MM.1S (cell line): ENCODE measurements around the gene HM13.

Source experiments
- DNase-seq: peaks from one replicate; pipeline ENCODE4 v3.0.0-alpha.2; 2015
- H2AFZ ChIP-seq: fragments of 300-600 bp; sonication (generic); 2 replicates; pipeline ENCODE4 v1.6.0; 2016; ENCODE audit warnings: antibody characterized with exemption, low read length
- H3F3A ChIP-seq: fragments of 300-600 bp; sonication (generic); 2 replicates; pipeline ENCODE4 v1.6.1; 2016; ENCODE audit warnings: mild to moderate bottlenecking, antibody characterized with exemption, low read length, moderate library complexity, mixed read lengths; ENCODE audit not compliant: insufficient read depth
- H3K27ac ChIP-seq: fragments of 300-600 bp; sonication (generic); 2 replicates; pipeline ENCODE4 v1.5.1; 2016; ENCODE audit warnings: mild to moderate bottlenecking, low read length
- H3K27me3 ChIP-seq: fragments of 300-600 bp; sonication (generic); replicated peaks from 2 replicates; pipeline ENCODE4 v1.6.0; 2016; ENCODE audit warnings: low read length; ENCODE audit not compliant: insufficient read depth
- H3K36me3 ChIP-seq: fragments of 300-600 bp; sonication (generic); replicated peaks from 2 replicates; pipeline ENCODE4 v1.6.1; 2016; ENCODE audit warnings: mild to moderate bottlenecking, low read length, mixed read lengths; ENCODE audit not compliant: insufficient read depth
- H3K4me1 ChIP-seq: fragments of 300-600 bp; sonication (generic); 2 replicates; pipeline ENCODE4 v1.6.1; 2016; ENCODE audit warnings: low read length, mixed read lengths
- H3K4me2 ChIP-seq: fragments of 300-600 bp; sonication (generic); 2 replicates; pipeline ENCODE4 v1.6.0; 2016; ENCODE audit warnings: low read depth, low read length
- H3K4me3 ChIP-seq: fragments of 300-600 bp; sonication (generic); 2 replicates; pipeline ENCODE4 v1.5.1; 2016; ENCODE audit warnings: low read length, mixed read lengths
- H3K79me2 ChIP-seq: fragments of 300-600 bp; sonication (generic); 2 replicates; pipeline ENCODE4 v1.6.1; 2016; ENCODE audit warnings: mixed run types, low read length, mixed read lengths
- H3K9ac ChIP-seq: fragments of 300-600 bp; sonication (generic); 2 replicates; pipeline ENCODE4 v1.6.1; 2016; ENCODE audit warnings: low read length, mixed read lengths
- H3K9me2 ChIP-seq: fragments of 300-600 bp; sonication (generic); replicated peaks from 2 replicates; pipeline ENCODE4 v1.6.1; 2016; ENCODE audit warnings: mild to moderate bottlenecking, low read length, mixed read lengths; ENCODE audit not compliant: insufficient read depth
- H3K9me3 ChIP-seq: fragments of 300-600 bp; sonication (generic); replicated peaks from 2 replicates; pipeline ENCODE4 v1.6.1; 2016; ENCODE audit warnings: mild to moderate bottlenecking, low read length, mixed read lengths; ENCODE audit not compliant: insufficient read depth
- H4K20me1 ChIP-seq: fragments of 300-600 bp; sonication (generic); 2 replicates; pipeline ENCODE4 v1.6.1; 2016; ENCODE audit warnings: mild to moderate bottlenecking, low read length, moderate library complexity, mixed read lengths; ENCODE audit not compliant: insufficient read depth
- EZH2 ChIP-seq: fragments of 300-600 bp; sonication (generic); optimal IDR thresholded peaks from 2 replicates; pipeline ENCODE3; 2017; ENCODE audit warnings: low read depth, mild to moderate bottlenecking, antibody characterized with exemption, low read length, mixed read lengths
- EZH2phosphoT487 ChIP-seq: fragments of 300-600 bp; sonication (generic); IDR thresholded peaks from 2 replicates; pipeline ENCODE4 v1.6.1; 2018; ENCODE audit warnings: antibody characterized with exemption, low read length
- TF ChIP-seq, protein P1 (sequence below): fragments of 300-600 bp; sonication (generic); IDR thresholded peaks from 2 replicates; pipeline ENCODE4 v1.5.1; 2016; ENCODE audit warnings: antibody characterized with exemption, low read length, mixed read lengths

HM13 gene

DNA sequence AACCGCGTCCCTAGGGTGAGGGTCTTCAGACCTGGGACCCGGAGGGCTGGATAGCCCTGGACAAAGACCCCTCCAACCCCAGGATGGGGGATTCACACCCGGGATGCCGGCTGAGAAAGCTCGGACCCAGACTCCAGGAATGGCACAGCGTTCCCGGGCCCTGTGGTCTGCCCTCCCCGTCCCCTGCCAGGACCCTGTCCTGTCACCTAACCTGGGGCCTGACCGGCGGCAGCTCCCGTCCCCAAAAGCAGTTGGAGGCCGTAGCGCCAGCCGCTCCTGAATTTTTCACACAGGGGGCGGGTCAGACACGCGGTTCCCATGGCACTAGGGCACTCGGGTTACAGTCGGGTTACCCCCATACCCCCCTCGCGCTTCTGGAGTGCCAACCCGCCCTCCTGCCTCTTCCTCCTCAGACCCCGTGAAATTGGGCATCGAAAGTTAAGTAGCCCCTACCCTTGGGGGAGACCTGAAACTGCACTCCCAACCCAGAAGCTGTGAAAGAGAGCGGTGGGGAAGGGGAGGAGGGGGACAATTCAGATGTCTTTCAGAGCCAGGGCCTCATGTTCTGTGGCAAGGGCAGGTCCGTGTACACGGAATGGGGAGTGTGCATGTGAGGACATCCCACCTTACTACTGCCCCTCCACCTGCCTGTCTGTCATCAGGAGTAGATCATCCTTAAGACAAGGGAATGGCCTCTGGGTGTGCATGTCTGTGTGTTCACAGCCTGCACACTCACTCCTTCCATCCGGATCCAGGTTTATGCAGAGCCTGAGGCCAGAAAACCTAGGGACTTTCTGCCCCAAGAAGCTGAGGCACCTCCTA is 38.6 kb upstream of the HM13 start:
- Histone ChIP-seq H3F3A (no peaks in the 10 kb centered on the region), H3K27ac (no peak overlapping the region), H3K4me2 (peak overlapping the region; percentile 58), H4K20me1 (no peaks in the 10 kb centered on the region), H3K9me3 (no peaks in the 10 kb centered on the region), H3K36me3 (no peaks in the 10 kb centered on the region), H3K4me1 (peaks cover 10% of the 10 kb centered on the region; the same call in 1 of the 2 replicates), H2AFZ (0 out of 2 replicates have a peak overlapping the region, but pooled peaks have one; percentile 3), H3K4me3 (peak overlapping the region; percentile 31; the same call in 1 of the 2 replicates), H3K79me2 (no peaks in the 10 kb centered on the region), H3K9me2 (no peaks in the 10 kb centered on the region), H3K27me3 (0 out of 2 replicates have a peak, but pooled peaks cover 9% of the 10 kb centered on the region), H3K9ac (no peak overlapping the region)
- no peak for DNase-seq
- no peak for TF ChIP-seq EZH2

DNA sequence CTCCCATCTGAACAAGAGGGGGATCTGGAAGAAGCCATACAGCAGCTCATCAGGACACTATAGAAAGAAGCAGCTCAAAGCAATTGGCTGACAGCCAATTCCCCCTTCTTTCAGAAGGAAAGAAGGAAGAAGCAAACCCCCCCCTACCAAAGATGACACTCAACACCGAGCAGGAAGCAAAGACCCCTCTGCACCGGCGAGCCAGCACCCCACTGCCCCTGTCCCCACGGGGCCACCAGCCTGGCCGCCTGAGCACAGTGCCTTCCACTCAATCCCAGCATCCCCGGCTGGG is 38.0 kb upstream of the HM13 start:
- H3K27me3 ChIP-seq, result 0 out of 2 replicates have a peak, but pooled peaks cover 9% of the 10 kb centered on the region
- H3K9me3 ChIP-seq, result no peaks in the 10 kb centered on the region
- H3K4me2 ChIP-seq, result no peak overlapping the region
- peaks cover 10% of the 10 kb centered on the region; the same call in 1 of the 2 replicates for H3K4me1 ChIP-seq
- H3K9ac ChIP-seq, result no peak overlapping the region
- no peaks in the 10 kb centered on the region for H3K9me2 ChIP-seq
- no peak overlapping the region for H3K27ac ChIP-seq
- no peaks in the 10 kb centered on the region for H3K36me3 ChIP-seq
- H3K4me3 ChIP-seq, result no peak overlapping the region
- H4K20me1 ChIP-seq, result no peaks in the 10 kb centered on the region
- no peak for DNase-seq
- TF ChIP-seq, protein P1, sequence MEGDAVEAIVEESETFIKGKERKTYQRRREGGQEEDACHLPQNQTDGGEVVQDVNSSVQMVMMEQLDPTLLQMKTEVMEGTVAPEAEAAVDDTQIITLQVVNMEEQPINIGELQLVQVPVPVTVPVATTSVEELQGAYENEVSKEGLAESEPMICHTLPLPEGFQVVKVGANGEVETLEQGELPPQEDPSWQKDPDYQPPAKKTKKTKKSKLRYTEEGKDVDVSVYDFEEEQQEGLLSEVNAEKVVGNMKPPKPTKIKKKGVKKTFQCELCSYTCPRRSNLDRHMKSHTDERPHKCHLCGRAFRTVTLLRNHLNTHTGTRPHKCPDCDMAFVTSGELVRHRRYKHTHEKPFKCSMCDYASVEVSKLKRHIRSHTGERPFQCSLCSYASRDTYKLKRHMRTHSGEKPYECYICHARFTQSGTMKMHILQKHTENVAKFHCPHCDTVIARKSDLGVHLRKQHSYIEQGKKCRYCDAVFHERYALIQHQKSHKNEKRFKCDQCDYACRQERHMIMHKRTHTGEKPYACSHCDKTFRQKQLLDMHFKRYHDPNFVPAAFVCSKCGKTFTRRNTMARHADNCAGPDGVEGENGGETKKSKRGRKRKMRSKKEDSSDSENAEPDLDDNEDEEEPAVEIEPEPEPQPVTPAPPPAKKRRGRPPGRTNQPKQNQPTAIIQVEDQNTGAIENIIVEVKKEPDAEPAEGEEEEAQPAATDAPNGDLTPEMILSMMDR, result no peak
- TF ChIP-seq EZH2 (no peak), EZH2phosphoT487 (no peak)
- no peak overlapping the region for H2AFZ ChIP-seq
- no peaks in the 10 kb centered on the region for H3K79me2 ChIP-seq
- H3F3A ChIP-seq, result no peaks in the 10 kb centered on the region

DNA sequence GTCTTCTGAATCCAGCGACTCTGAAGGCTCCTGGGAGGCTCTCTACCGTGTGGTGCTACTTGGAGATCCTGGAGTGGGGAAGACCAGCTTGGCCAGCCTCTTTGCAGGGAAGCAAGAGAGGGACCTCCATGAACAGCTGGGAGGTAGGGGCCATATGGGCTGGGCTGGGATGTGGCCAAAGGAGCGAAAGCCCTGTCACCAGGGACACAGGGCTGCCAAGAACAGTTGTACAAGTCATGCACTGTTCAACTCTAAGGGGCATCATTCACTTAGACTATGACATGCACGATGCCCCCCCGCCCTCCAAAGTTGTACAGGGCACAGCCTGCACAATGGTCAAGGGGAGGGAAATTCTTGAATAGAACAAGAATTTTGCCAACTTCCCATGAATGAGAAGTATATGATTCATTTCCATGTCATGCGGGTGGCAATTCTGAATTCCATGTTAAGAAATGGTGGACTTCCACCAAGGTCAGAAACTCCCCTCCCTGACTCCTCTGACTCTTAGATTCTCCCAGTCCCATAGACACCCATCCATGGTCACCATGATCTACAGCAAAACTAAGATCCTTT is 37.5 kb upstream of the HM13 start:
- Histone ChIP-seq H2AFZ (no peak overlapping the region), H3K36me3 (no peaks in the 10 kb centered on the region), H3K4me2 (no peak overlapping the region), H3K4me1 (peaks cover 10% of the 10 kb centered on the region; the same call in 1 of the 2 replicates), H3K9me3 (no peaks in the 10 kb centered on the region), H3K4me3 (no peak overlapping the region), H3K9ac (no peak overlapping the region), H3K79me2 (no peaks in the 10 kb centered on the region), H3K9me2 (no peaks in the 10 kb centered on the region), H4K20me1 (no peaks in the 10 kb centered on the region), H3F3A (no peaks in the 10 kb centered on the region), H3K27me3 (0 out of 2 replicates have a peak, but pooled peaks cover 9% of the 10 kb centered on the region), H3K27ac (no peak overlapping the region)
- no peak for DNase-seq
- TF ChIP-seq, protein P1, result no peak
- TF ChIP-seq EZH2phosphoT487, result no peak
- no peak for TF ChIP-seq EZH2

DNA sequence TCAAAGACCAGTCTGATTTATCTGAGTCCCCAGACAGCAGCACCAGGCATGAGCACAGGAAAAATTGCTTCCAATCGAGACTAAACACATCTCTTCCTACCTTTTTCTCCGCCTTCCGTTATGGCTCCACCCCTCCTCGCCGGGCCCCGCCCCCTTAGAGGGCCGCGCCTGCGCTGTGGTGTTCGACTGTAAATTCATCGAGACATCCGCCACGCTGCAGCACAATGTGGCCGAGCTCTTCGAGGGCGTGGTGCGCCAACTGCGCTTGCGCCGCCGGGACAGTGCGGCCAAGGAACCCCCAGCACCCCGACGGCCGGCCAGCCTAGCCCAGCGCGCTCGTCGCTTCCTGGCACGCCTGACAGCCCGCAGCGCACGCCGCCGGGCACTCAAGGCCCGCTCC is 30.2 kb upstream of the HM13 start:
- Histone ChIP-seq H3K9ac (no peak overlapping the region), H3K9me3 (no peaks in the 10 kb centered on the region), H3K4me2 (no peak overlapping the region), H3K27ac (no peak overlapping the region), H3K79me2 (no peaks in the 10 kb centered on the region), H2AFZ (no peak overlapping the region), H3F3A (no peaks in the 10 kb centered on the region), H4K20me1 (no peaks in the 10 kb centered on the region), H3K36me3 (no peaks in the 10 kb centered on the region), H3K4me1 (no peaks in the 10 kb centered on the region), H3K9me2 (no peaks in the 10 kb centered on the region), H3K4me3 (no peak overlapping the region), H3K27me3 (no peaks in the 10 kb centered on the region)
- no peak for DNase-seq
- TF ChIP-seq, protein P1, result no peak
- TF ChIP-seq EZH2phosphoT487, result no peak
- TF ChIP-seq EZH2, result no peak
